Stimulated activated CD8-positive, alpha-beta memory T cell treated with anti-CD3 and anti-CD28 coated beads, Interleukin-4, amount 100 ng/mL, for 24 hours (primary cell): ENCODE data around the gene CHIC2.
"Not testable (repeated sequence)": the region's sequence is repeated elsewhere in the genome, so short reads cannot be mapped to it uniquely, and the experiment has no call there.

Source experiments
- DNase-seq: peaks from one replicate; pipeline ENCODE4 v3.0.0-alpha.2; 2020; ENCODE audit warnings: low read depth

Gene CHIC2

DNA sequence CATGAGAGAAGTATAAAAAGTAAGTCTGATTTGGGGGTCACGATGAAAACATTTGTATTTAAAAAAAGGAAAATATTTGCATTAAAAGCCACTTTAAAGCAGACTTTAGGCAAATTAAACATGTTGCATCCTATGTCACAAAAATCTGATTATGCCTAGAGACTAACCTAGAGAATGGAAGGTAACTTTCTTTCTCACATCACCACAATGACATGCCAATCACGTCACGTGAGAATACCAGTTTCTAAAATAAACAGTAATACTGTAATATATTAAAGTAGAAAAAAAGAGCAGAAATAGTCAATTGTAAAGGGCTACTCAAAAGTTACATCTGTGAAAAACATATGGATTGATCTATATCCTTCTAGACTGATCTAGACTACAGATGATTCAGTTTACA, 3.3 kb downstream of the CHIC2 start:
- DNase-seq = no peak

DNA sequence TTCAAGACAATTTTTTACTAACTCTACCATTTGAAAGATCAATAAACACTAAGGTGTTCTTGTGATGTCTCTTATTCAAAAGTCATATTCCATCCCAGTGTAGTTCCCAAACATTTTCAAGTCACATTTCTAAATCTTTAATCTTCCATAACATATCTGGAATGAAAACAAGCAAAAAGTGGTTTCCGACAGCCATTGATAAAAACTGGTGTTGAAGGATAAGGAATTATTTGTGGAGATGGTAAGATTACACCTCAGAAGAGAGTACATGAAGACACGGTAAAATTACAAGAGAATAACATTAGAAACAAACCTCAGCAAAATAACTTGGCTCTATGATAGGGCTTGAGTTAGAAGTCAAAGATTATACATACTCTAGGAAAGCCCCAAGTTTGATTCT, 4.3 kb downstream of the CHIC2 start:
- DNase-seq = no peak

DNA sequence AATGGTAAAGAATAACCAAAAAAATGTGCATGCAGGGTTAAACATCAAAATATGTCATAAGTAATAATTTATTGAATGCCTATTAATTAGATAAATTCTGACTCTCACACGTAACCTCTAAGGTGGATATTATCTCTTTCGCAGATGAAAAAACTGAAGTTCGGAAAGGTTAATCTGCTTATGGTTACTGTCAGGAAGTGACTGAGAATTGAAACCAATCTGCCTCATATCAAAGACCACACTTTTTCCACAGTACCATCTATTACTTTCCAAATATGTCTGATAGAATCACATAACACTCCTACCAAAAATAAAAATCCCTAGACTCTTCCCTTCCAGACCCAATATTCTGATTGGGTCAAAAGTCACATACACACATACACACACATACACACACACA, 6.2 kb downstream of the CHIC2 start:
- no peak for DNase-seq

DNA sequence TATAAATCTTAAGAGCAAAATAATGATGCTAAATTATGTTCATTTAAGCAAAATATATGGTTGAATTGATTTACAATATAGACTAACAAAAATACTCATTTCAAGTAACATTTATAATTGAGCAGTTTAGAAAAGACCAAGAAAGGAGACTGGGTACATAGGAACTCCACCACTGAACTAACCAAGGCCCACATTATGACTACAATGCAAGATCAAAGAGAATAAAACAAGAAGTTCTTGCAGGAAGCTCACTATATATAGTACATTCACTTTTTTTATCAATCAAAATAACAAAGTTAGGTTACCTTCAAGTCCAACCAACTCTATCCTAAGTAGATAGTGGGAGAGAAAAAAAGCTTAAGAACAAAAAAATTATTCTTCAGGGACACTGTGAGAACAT, 8.0 kb downstream of the CHIC2 start:
- DNase-seq = no peak

DNA sequence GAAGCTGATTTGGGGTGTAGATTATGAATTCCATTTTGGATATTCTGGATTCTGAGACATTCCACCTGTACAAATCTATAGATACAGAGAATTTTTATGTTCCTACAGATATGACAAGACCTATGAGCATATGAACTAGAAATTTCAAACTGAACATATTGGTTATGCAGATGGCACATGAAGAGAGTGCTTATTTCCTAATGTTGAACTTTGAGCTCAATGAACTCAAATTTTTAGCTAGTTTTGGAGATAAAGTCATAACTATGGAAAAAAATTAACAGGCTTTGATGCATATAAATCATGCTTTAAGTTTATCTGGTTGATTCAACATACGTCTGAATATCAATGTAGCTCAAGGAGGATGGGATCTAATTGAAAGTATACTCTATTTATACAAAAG, 8.9 kb downstream of the CHIC2 start:
- DNase-seq = no peak

DNA sequence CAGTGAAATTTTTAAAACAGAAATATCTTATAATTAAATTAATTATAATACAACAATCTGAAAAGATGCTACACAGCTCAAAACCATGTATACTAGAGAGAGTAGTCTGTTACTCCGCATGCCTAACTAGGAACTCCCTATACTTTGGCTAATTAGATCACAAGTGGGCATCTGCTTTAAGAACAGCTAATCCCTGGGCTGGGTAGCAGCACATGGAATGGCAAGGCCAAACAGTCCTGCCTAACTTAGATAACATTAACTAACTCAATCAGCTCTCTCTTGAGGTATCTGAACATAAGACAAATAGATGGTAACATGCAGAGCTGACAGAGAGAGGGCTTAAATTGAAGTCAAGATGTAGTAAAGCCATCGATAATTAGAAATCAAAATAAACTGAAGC, 9.9 kb downstream of the CHIC2 start:
- no peak for DNase-seq

DNA sequence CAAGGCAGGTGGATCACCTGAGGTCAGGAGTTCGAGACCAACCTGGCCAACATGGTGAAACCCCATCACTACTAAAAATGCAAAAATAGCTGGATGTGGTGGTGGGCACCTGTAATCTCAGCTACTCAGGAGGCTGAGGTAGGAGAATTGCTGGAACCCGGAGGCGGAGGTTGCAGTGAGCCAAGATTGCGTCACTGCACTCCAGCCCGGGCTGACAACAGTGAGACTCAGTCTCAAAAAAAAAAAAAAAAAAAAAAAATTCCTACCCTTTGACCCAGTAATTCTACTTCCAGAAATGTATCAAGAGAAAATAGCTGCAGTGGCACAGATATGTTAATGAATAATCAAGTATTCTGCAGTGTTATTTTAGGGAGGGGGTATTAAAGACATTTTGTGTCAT, 11.1 kb downstream of the CHIC2 start:
- not testable (repeated sequence) for DNase-seq

DNA sequence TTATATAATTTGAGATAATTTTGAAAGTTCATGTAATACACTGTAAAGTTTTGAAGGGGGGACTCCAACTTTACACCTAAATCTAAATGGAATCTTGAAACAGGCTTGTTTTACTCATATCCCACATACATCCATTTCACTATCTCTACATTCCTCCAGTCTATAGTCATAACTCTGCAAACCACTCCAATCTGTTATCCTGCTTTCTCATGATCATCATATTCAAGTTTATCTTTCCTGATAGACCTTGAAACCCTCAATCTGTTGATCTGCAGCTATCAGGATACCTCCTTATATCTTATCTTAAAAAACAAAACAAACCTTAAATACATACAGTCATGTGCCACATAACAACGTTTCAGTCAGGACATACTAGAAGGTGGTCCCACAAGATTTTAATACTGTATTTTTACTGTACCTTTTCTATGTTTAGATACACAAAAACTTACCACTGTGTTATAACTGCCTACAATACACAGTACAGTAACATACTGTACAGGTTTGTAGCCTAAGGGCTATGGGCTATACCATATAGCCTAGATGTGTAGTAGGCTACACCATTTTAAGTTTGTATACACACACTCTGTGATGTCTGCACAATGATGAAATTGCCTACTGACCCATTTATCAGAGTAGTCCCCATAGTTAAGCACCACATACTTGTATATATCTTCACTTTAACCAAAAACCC, 14.0 kb downstream of the CHIC2 start:
- no peak for DNase-seq

DNA sequence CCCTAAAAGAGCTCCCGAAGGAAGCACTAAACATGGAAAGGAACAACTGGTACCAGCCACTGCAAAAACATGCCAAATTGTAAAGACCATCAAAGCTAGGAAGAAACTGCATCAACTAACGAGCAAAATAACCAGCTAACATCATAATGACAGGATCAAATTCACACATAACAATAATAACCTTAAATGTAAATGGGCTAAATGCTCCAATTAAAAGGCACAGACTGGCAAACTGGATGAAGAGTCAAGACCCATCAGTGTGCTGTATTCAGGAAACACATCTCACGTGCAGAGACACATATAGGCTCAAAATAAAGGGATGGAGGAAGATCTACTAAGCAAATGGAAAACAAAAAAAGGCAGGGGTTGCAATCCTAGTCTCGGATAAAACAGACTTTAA, 20.8 kb downstream of the CHIC2 start:
- not testable (repeated sequence) for DNase-seq

DNA sequence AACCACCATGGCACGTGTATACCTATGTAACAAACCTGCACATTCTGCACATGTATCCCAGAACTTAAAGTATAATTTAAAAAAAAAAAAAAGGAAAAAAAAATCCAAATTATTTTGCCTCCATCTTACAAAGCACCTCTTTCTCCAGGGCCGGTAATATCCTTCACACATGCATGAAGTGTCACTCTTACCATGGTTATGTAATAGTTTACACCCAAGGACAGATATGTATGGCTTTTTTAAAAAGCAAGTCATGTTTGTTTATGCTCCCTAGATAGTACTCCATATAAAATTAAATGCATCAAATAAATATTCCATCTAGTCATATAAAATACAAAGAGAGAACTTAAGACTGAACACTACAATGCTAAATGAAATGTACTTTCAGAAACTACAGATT, 22.5 kb downstream of the CHIC2 start:
- no peak for DNase-seq

DNA sequence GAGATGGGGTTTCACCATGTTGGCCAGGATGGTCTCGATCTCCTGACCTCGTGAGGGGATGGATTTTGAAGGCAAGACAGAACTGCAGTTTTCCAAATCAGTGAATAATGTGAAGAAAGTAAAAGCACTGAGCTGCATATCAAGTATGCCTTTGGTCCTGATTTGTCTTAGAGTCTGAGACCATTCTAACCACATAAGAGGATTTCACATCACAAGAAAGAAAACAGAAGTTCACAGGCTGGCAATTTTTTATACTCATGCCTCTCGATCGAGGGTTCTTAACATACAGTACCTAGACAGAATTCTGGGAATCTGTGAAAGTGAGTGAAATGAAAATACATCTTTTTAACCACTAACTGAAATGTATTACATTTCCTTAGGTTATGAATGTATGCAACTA, 23.3 kb downstream of the CHIC2 start:
- DNase-seq = no peak

DNA sequence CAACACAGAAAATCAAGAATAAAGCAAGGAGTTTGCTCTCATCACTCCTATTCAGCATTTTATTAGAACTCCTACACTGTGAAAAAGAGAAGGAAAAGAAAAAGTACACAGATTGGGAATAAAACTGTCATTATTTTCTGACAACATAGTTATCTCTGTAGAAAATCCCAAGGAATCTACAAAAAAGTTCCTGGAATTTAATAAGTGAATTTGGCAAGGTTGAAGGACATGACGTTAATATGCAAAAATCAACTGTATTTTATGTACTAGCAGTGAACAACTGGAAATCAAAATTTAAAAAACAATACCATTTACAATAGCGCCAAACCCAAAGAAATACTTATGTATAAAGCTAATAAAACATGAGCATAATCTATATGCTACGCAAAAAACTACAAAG, 26.3 kb downstream of the CHIC2 start:
- DNase-seq = no peak

DNA sequence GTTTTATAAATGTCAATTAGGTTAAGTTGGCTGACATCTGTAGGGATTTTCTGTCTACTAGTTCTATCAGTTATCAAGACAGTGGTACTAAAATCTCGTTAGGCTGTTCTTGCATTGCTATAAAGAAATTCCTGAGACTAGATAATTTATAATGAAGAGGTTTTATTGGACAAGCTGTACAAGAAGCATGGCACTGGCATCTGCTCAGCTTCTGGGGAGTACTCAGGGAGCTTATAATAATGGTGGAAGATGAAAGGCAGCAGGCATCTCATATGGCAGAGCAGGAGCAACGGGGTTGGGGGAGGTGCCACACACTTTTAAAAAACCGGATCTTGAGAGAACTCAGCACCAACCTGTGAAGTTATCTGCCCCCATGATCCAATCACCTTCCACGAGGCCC, 28.2 kb downstream of the CHIC2 start:
- DNase-seq = no peak

DNA sequence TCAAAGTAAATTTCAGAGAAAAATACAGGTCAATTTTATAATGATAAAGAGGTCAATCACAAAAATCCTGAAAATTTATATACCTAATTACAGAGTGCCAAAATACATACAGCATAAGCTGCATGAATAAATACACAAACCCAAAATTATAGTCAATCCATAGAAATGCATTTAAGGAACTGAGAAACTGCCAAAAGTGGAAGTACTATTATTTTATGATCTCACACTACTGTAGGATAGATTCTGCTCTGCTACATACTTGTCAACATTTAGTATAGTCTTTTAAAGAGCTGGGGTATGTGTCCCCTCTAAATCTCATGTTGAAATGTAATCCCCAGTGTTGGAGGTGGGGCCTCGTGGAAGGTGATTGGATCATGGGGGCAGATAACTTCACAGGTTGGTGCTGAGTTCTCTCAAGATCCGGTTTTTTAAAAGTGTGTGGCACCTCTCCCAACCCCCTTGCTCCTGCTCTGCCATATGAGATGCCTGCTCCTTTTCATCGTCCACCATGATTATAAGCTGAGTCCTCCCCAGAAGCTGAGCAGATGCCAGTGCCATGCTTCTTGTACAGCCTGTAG, 31.8 kb downstream of the CHIC2 start:
- no peak for DNase-seq

DNA sequence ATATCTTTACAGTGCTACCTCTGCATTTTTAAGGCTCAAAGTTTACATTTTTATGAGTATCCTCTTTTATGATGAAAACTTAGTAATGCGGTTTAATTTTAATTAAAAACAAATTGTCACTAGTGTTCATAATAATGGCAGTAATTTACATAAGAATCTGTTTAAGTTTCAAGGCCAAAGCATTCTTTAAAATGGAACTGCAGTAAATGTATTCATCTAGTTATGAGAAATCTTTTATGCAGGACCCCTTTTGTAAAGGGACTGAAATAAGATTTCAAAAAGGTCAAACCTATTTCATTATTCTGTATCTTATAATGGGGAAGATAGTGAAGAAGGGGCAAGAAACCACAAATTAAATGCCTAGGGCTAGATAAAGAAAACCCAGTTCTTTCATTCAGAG, 37.1 kb downstream of the CHIC2 start:
- DNase-seq = no peak

DNA sequence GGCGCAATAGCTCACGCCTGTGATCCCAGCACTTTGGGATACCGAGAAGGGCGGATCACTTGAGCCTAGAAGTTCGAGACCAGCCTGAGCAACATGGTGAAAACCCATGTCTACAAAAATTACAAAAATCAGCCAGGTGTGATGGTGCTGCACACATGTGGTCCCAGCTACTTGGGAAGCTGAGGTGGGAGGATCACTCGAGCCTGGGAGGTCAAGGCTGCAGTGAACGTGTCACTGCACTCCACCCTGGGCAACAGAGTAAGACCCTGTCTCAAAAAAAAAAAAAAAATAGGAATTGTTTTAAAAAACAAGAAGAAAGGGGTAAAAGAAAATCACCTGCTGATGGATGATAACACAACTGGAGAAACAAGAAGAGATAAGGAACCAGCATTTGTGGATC, 38.8 kb downstream of the CHIC2 start:
- DNase-seq = no peak

DNA sequence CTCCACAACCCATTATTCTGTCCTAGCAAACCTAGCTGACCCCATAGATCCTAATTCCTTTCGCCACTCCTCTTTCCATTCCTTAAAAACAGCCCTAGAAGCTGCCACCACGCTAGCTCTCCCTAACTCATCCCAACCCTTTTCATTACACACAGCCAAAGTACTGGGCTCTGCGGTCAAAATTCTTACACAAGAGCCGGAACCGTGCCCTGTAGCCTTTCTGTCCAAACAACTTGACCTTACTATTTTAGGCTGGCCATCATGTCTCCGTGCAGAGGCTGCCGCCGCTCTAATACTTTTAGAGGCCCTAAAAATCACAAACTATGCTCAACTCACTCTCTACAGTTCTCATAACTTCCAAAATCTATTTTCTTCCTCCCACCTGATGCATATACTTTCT, 41.4 kb downstream of the CHIC2 start:
- DNase-seq = not testable (repeated sequence)

DNA sequence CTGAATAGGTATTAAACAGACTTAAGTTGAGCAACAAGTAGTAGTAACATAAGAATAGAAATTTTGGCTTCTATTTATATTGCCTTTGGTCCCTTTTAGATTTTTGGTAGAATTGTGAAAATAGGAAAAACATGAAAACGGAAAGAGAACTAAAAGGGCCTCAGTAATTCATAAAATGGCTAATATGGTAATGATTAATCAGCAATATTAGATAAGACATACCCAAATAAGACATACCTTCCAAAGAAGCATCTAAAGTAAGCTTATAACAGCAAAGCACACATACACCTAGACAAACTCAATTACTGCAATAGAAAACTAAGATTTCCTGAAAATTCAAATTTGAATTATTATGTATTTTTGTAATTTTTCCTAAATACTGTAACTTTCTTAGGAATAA, 46.4 kb downstream of the CHIC2 start:
- no peak for DNase-seq

DNA sequence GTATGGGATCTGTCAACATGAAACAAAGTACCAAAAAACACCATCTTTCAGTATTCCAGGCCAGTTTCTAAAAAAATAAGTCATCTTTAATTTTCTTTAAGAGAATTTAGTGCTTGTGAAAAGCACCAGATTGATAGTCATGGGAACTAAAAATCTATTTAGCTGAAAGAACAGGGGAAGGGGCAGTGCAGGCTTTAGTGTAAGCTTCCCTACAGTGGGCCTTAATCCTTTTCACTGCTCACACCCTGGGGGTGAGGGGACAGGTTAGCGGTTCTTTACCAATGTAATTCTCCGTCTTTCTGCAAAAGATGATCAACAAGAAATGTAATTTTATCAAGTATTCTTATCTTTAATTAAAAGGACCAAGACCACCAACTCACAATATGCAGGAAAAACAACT, 47.1 kb downstream of the CHIC2 start:
- no peak for DNase-seq

DNA sequence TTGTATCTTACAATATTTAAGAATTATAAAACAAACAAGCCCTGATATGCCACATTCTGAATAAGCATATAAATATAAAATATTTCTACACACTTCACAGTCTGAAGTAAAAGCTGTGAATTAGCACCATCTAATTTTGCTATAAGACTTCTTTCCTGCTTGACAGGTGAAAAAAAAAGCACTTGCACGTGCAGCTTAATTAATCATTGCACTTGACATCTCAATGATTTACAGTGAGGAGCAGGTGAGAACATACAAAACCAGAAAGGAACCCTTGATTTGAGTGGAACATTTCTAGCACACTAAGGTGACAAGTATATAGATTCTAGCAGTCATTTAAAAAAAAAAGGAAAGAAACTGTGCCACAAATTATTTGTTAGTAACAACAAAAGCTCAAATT, 47.9 kb downstream of the CHIC2 start:
- no peak for DNase-seq

DNA sequence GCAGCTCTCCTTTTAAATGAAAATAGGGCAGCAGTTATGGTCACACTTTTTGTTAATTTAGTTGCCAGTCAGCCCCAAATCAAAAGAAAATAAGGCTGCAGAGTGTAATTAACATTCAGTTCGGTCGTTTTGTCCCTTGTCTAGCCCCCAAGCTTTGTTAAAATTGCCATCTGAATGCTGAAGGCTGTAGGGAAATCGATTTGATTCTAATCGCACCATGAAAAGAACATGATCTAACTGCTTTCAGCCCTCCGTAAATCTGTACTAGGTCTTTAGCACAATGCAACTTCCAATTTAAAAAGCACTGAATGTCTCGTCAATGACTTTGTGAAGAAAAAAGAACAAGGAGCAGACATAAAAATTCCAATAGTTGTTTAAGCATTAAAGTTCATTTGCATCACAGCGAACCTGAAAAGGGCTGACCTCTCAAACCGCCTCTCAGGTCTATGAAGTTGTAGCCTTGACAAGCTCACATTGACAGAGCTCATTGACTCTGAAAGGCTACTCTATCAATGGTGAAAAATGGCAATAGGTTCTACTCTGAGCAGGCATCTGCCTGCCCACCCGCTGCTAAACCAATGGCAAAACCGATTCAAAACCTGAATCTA, 48.9 kb downstream of the CHIC2 start:
- no peak for DNase-seq

DNA sequence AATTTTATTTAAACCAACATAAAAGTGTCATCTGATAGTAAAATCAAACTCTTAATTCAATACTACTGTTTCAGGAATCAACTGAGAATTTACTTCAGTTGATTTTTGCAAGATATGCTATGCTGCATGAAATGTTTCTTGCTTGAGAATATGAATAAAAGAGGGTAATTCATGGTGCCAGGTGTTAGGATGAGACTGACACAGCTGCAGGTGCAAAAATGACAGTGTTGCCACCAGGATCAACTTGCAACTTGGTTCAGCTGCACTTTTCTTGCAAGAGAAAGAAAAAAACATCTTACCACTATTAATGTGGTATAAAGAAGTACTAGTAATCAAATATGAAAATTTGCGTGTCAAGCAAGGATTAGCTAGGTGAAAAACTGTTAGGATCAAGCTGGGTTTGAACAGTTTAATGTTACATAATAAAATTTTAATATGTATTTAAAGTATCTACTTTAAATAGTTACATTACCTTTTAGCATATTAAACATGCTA, 49.7 kb downstream of the CHIC2 start:
- no peak for DNase-seq

DNA sequence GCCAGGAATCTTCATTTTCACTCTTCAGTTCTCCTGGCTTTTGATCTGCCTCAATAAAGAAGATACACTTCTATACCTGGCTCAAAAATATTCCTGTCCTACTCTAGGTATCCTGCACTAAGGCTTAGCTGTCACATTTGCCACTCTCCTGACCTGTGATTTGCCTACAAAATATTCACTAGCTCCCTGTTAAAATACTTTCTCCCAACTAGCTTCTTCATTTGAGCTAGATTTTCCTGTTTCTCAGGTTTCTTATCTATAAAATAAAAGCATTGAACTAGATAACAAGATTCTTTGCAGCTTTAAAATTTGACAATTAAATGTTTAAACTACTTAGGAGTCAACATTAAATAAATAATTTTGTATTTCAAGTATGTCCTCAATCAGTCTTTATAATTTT, 53.2 kb downstream of the CHIC2 start:
- no peak for DNase-seq

DNA sequence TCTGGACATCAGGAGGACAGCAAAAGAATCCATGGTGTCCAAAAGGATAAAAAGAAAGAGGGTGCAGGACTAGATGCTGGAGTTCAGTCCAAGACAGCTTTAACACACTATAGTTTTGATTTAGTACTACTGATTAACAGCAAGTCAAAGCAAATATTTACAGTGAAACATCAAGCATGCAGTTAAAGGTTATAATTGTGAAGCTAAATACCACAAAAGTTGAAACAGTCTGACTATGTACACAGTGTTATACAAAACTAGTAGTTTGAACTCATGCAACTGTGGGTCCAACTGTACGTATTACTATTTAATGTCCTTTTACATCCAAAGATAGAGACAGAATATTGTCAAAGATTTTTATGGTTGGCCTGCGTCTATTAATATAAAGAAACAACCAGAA, 57.6 kb downstream of the CHIC2 start:
- DNase-seq = no peak
